Esophagus muscularis mucosa (tissue), 4 donors: ENCODE data around the gene CCDC40.
"Not testable (repeated sequence)": the region's sequence is repeated elsewhere in the genome, so short reads cannot be mapped to it uniquely, and the experiment has no call there.

Experiments
- EP300 ChIP-seq: sonication (generic); formaldehyde crosslinking; IDR thresholded peaks from one replicate; pipeline ENCODE4 v1.6.1; 2017; ENCODE audit warnings: antibody characterized with exemption
- POLR2A ChIP-seq: fragments of 450-650 bp; IDR thresholded peaks from one replicate; pipeline ENCODE4 v1.6.1; 2017; ENCODE audit warnings: antibody characterized with exemption, moderate library complexity, mild to moderate bottlenecking, low read depth
- POLR2AphosphoS5 ChIP-seq, 2 donors: sonication (generic); formaldehyde crosslinking; IDR thresholded peaks; one replicate each; pipeline ENCODE4 v1.6.1; 2017; ENCODE audit warnings: antibody characterized with exemption in 2 of 2
- TF ChIP-seq, protein P1 (sequence below), 3 experiments: fragments of 200-600 bp in 2 of 3; fragments of 450-650 bp in 1 of 3; sonication (generic) in 2 of 3; IDR thresholded peaks; one replicate each; pipeline ENCODE4 v1.5.1; 2017 to 2019; ENCODE audit warnings: antibody characterized with exemption in 3 of 3, mild to moderate bottlenecking in 2 of 3, moderate library complexity in 1 of 3

DNA sequence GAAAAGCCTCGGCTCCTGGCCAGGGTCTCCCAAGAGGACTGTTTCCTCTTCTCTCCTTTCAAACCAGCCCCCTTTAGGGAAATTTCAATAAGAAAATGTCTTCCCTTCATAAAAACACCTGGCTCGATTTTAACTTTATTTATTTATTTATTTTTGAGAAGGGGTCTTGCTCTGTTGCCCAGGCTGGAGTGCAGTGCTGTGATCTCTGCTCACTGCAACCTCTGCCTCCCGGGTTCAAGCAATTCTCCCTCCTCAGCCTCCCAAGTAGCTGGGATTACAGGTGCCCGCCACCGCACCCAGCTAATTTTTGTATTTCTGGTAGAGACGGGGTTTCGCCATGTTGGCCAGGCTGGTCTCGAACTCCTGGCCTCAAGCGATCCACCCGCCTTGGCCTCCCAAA, 10.3 kb downstream of the CCDC40 start:
- not testable (repeated sequence) for TF ChIP-seq EP300; POLR2A; POLR2AphosphoS5 (IDR thresholded peaks at IDR 0.05)
- TF ChIP-seq, protein P1, sequence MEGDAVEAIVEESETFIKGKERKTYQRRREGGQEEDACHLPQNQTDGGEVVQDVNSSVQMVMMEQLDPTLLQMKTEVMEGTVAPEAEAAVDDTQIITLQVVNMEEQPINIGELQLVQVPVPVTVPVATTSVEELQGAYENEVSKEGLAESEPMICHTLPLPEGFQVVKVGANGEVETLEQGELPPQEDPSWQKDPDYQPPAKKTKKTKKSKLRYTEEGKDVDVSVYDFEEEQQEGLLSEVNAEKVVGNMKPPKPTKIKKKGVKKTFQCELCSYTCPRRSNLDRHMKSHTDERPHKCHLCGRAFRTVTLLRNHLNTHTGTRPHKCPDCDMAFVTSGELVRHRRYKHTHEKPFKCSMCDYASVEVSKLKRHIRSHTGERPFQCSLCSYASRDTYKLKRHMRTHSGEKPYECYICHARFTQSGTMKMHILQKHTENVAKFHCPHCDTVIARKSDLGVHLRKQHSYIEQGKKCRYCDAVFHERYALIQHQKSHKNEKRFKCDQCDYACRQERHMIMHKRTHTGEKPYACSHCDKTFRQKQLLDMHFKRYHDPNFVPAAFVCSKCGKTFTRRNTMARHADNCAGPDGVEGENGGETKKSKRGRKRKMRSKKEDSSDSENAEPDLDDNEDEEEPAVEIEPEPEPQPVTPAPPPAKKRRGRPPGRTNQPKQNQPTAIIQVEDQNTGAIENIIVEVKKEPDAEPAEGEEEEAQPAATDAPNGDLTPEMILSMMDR (IDR thresholded peaks at IDR 0.05): not testable (repeated sequence)
